Immature natural killer cell (primary cell): ENCODE measurements around the gene PCLO. TPM values are rescaled to one million over a fixed set of nuclear protein-coding genes. Genes with fewer than 3 reads are reported as not detected.
"Not testable (repeated sequence)": the region's sequence is repeated elsewhere in the genome, so short reads cannot be mapped to it uniquely, and the experiment has no call there.

ENCODE experiments used
- DNase-seq, 3 donors: peaks; one replicate each; pipeline ENCODE4 v3.0.0; 2022; ENCODE audit warnings: mixed read lengths in 1 of 3
- H3K27ac Mint-ChIP-seq, 6 donors: one replicate each; pipeline ENCODE4 v1.8.0; 2020; ENCODE audit warnings: mixed read lengths in 6 of 6, mild to moderate bottlenecking in 5 of 6, inconsistent platforms in 4 of 6, moderate library complexity in 3 of 6
- H3K27me3 Mint-ChIP-seq, 3 donors: one replicate each; pipeline ENCODE4 v1.8.0; 2020 to 2021; ENCODE audit warnings: low read depth in 3 of 3, mild to moderate bottlenecking in 3 of 3, mixed read lengths in 3 of 3, moderate library complexity in 3 of 3, inconsistent platforms in 1 of 3
- H3K36me3 Mint-ChIP-seq, 3 donors: one replicate each; pipeline ENCODE4 v1.8.0; 2020; ENCODE audit warnings: mixed read lengths in 3 of 3, inconsistent platforms in 2 of 3, mild to moderate bottlenecking in 2 of 3
- H3K4me1 Mint-ChIP-seq, 2 donors: one replicate each; pipeline ENCODE4 v1.8.0; 2020; ENCODE audit warnings: inconsistent platforms in 2 of 2, mild to moderate bottlenecking in 2 of 2, mixed read lengths in 2 of 2, moderate library complexity in 1 of 2
- H3K4me3 Mint-ChIP-seq, 5 donors: one replicate each; pipeline ENCODE4 v1.8.0; 2020; ENCODE audit warnings: mild to moderate bottlenecking in 5 of 5, mixed read lengths in 5 of 5, inconsistent platforms in 3 of 5, moderate library complexity in 3 of 5
- H3K9me3 Mint-ChIP-seq, 6 donors: one replicate each; pipeline ENCODE4 v1.8.0; 2020; ENCODE audit warnings: mild to moderate bottlenecking in 6 of 6, mixed read lengths in 6 of 6, inconsistent platforms in 4 of 6, moderate library complexity in 3 of 6
- polyA plus RNA-seq, 3 donors: library from polyadenylated mRNA; unstranded; fragments of 300-500 nt; fragmentation: Illumina TruSeq; gene quantifications; one replicate each; pipeline ENCODE4 v1.2.3, GENCODE V29; 2021

PCLO gene
- polyA plus RNA-seq, 3 donors from 2014 or later = not detected

DNA sequence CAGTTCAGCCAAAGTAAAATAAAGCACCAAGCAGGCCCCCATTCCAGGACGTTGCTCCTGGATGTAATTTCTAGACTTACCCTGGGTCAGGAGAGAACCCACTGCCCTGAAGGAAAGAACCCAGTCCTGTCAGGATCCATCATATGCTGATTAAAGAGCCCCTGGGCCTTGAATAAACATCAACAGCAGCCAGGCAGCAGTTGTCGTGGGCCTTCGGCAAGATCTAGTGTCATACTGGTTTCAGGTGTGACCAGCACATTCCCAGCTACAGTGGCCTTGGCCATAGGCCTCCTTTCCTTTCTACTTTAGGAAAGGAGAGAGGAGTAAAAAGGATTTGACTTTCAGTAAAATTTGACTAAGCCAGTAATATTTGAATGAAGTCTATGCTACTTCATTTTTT is 430.0 kb downstream of the PCLO start:
- peaks cover 0 to 13% (median under 1%) of the 10 kb centered on the region in 6 donors for H3K9me3 Mint-ChIP-seq
- H3K36me3 Mint-ChIP-seq = no peaks in the 10 kb centered on the region
- no peaks in the 10 kb centered on the region for H3K4me1 Mint-ChIP-seq
- DNase-seq = no peak
- H3K4me3 Mint-ChIP-seq = no peak overlapping the region
- no peak overlapping the region for H3K27ac Mint-ChIP-seq
- no peaks in the 10 kb centered on the region for H3K27me3 Mint-ChIP-seq

DNA sequence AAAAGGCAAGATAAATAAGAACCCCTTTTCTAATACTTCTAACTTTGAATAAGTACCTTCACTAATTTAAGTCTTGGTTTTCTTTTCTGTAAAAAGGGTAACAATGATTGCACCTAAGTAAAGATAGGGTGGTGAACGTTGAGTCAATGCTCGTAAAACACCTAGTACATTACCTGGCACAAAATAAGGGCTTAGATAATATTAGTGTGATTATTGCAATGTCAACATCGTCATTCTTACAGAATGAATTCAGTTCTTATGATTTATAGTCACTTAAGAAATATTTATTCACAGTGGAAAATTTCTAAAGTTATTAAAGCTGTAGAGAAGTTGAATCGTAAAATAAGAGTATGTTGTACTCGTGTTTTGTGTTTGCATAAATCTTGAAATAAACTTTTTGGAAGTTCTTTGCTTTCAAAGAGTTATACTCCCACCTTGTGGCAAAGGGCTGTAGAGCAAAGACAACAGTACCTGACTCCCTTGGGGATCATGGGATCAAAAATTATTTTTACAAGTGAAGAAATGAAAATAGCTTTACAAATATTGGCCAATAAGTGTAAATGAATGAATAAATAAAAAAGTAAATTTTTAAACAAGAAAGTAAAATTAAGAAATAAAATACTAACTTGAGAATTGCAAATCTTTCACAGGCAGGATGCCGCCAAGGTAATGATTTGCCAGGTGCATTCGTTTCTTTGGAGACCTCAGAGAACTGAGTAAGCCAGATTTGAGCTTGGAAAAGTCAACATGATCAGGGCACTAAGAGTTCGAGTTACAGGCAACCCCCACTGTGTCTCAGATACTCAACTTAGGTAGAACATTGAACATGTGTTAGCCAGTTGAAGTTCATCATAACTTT is 433.3 kb downstream of the PCLO start:
- H3K27me3 Mint-ChIP-seq = peaks cover 0 to 1% (median 0%) of the 10 kb centered on the region in 3 donors
- H3K4me1 Mint-ChIP-seq = no peaks in the 10 kb centered on the region
- no peak for DNase-seq
- H3K36me3 Mint-ChIP-seq = no peaks in the 10 kb centered on the region
- H3K9me3 Mint-ChIP-seq = peaks cover 0 to 15% (median under 1%) of the 10 kb centered on the region in 6 donors
- no peak overlapping the region for H3K27ac Mint-ChIP-seq
- H3K4me3 Mint-ChIP-seq = no peak overlapping the region

DNA sequence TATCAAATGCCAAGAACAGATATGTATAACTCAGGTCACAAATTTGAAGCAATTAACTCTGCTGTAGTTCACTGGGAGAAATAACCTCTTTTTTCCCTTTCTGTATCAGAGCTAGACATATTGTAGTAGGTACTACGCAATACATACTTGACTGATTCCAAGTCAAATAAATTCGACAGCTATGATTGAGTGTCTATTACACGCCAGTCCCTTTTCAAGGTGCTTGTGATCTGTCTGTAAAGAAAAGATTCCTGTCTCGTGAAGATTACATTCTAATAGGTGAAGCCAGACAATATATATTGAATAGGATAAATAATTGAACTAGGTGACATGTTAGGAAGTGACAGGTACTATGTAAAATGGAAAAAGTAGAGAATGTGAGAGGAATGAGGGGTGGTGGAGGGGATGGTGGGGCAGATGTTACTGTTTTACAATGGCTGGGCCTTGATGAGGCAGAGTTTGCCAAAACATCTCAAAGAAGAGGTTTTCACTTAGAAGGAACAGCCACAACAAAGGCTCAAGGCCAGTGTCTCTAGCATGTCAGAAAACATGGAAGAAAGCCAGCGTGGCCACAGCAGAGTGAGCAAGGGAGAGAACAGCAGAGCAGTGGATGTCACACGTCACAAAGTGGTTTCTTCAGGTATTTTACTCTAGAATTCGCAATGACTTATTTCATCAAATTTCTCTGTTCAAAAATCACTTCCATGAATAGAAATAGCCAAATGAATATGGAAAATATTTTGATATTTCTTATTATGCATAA is 436.5 kb downstream of the PCLO start:
- peaks cover 0 to 16% (median 0%) of the 10 kb centered on the region in 6 donors for H3K9me3 Mint-ChIP-seq
- H3K4me3 Mint-ChIP-seq = no peak overlapping the region
- peaks cover 0 to 1% (median 0%) of the 10 kb centered on the region in 3 donors for H3K27me3 Mint-ChIP-seq
- H3K36me3 Mint-ChIP-seq = no peaks in the 10 kb centered on the region
- no peak overlapping the region for H3K27ac Mint-ChIP-seq
- H3K4me1 Mint-ChIP-seq = peaks cover 2 to 11% of the 10 kb centered on the region in 2 donors
- no peak for DNase-seq

DNA sequence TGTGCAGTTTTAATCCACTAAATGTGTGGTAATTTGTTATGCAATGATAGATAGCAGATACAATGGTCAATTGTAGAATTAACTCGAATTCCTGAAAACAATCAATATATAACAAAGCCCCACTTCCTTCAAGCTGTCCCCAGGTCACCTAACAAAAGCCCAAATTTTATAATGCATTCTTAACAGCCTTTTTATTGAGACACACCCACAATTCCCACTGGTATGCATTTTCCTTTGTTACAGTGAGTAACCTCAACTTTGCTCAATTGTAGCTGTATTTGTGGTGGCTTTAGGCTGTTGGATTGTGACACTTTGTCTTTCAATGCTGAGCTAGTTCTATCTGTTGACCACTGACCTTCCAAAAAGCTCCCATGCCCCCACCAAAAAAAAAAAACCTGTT is 439.3 kb downstream of the PCLO start:
- Mint-ChIP-seq H3K36me3 (no peaks in the 10 kb centered on the region), H3K27me3 (peaks cover 0 to 1% (median 0%) of the 10 kb centered on the region in 3 donors), H3K4me3 (no peak overlapping the region), H3K9me3 (peaks cover 0 to 24% (median 0%) of the 10 kb centered on the region in 6 donors), H3K27ac (peak overlapping the region in 1 of 6 donors; percentile 25), H3K4me1 (peaks cover 2 to 11% of the 10 kb centered on the region in 2 donors)
- DNase-seq = no peak

DNA sequence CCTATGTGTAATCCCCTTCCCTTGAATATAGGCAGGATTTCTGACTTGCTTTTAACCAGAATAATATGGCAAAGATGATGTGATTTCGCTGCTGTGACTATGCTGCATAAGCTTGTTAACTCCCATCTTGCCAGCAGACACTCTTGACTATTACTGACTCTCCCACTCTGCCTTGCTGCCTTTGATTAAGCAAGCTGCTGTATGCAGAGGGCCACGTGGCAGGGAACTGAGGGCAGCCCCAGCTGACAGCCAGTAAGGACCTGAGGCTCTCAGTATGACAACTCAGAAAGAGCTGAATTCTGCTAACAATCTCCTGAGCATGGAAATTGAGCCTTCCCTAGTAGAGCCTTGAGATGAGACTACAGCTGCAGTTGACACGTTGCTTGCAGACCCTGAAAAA is 439.7 kb downstream of the PCLO start:
- H3K27me3 Mint-ChIP-seq = peaks cover 0 to 1% (median 0%) of the 10 kb centered on the region in 3 donors
- no peak for DNase-seq
- H3K4me1 Mint-ChIP-seq = peaks cover 2 to 11% of the 10 kb centered on the region in 2 donors
- no peak overlapping the region for H3K4me3 Mint-ChIP-seq
- H3K9me3 Mint-ChIP-seq = peaks cover 0 to 28% (median 0%) of the 10 kb centered on the region in 6 donors
- no peaks in the 10 kb centered on the region for H3K36me3 Mint-ChIP-seq
- no peak overlapping the region for H3K27ac Mint-ChIP-seq

DNA sequence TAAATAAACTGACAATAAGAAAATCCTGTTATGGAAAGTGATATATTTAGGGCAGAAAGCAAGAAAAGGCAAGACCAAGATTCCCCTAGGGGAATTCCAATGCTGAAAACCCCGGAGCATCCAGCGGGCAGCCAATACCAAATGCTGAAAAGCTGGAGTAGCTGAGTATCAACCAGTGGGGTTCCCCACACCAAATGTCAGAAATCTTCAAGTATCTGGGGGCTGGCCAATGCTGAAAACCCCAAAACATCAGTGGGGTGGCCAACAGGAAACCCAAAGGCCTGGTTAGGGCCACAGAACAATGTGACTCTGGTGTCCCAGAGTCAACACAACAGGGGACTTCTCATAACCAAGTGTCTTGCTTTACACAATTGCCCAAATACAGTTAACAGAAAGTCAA is 447.3 kb downstream of the PCLO start:
- Mint-ChIP-seq H3K27ac (peak overlapping the region in 2 of 6 donors; percentile 17 to 63), H3K4me3 (peak overlapping the region in 3 of 5 donors; percentile 10 to 40 (median 25)), H3K27me3 (peaks cover 0 to 3% (median 0%) of the 10 kb centered on the region in 3 donors), H3K4me1 (peaks cover 6 to 24% of the 10 kb centered on the region in 2 donors), H3K9me3 (peaks cover 0 to 19% (median 1%) of the 10 kb centered on the region in 6 donors), H3K36me3 (no peaks in the 10 kb centered on the region)
- DNase-seq = no peak

DNA sequence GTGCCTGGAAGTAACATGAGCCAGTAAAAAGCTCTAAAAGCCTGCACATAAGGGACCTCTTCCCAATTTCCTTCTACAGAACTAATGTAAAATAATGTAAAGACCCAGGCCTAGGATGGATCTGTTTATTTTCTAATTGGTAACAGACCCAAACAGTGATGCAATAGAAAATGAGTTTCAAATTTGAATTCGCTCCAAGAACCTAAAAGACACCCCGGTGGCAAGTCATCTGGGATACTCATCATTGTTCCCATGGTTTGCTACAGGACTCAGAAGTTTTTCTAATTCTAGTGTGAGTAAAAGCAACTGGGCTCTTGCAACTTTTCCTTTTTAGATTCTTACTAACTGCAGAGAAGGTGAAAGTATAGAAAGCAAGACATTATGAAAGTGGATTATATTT is 447.8 kb downstream of the PCLO start:
- no peaks in the 10 kb centered on the region for H3K36me3 Mint-ChIP-seq
- DNase-seq = no peak
- no peak overlapping the region for H3K4me3 Mint-ChIP-seq
- H3K27me3 Mint-ChIP-seq = peaks cover 0 to 3% (median 0%) of the 10 kb centered on the region in 3 donors
- peaks cover 0 to 19% (median 1%) of the 10 kb centered on the region in 6 donors for H3K9me3 Mint-ChIP-seq
- peaks cover 6 to 24% of the 10 kb centered on the region in 2 donors for H3K4me1 Mint-ChIP-seq
- H3K27ac Mint-ChIP-seq = peak overlapping the region in 1 of 6 donors; percentile 63

DNA sequence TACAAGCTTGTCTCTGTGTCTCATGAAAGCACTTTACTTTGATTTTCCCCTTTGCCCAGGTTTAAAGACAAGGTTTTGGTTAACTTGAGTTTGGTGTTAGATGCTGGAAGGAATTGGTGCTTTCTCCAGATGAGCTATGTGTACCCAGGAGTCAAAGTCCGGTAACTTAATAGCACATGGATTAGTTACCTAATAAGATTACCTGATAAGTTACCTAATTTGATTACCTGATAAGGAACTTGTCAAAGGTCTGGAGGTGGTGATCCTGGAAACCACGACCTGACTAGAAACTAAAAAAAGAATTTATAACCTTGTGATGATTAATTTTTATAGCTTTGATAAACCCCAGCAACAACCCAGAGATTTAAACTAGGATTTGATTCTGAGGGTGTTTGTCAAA is 449.2 kb downstream of the PCLO start:
- Mint-ChIP-seq H3K27ac (no peak overlapping the region), H3K4me3 (no peak overlapping the region), H3K27me3 (peaks cover 0 to 3% (median 0%) of the 10 kb centered on the region in 3 donors), H3K36me3 (peaks cover 0 to 3% (median 0%) of the 10 kb centered on the region in 3 donors), H3K9me3 (peaks cover 0 to 12% (median 2%) of the 10 kb centered on the region in 6 donors), H3K4me1 (peaks cover 6 to 24% of the 10 kb centered on the region in 2 donors)
- DNase-seq = no peak

DNA sequence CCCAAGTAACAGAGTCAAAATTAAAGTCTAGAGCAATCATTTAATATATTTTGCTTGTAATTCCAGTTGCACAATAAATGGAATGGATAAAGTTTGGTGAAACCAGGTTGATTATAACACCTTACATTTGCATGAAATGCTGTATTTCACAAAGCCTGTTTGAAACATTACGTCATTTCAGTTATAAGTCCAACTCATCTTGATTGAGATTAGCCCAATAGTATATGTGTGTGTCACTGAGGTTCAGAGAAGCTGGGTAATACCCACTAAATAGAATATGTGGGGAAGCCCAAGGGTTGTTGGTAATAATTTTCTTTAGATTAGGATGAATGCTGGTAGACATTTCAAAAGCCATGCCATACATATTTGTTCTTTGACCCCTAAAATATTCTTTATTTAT is 456.3 kb downstream of the PCLO start:
- H3K4me1 Mint-ChIP-seq, H3K4me3 Mint-ChIP-seq, DNase-seq, H3K9me3 Mint-ChIP-seq, H3K27me3 Mint-ChIP-seq, H3K36me3 Mint-ChIP-seq, H3K27ac Mint-ChIP-seq: not testable (repeated sequence)

DNA sequence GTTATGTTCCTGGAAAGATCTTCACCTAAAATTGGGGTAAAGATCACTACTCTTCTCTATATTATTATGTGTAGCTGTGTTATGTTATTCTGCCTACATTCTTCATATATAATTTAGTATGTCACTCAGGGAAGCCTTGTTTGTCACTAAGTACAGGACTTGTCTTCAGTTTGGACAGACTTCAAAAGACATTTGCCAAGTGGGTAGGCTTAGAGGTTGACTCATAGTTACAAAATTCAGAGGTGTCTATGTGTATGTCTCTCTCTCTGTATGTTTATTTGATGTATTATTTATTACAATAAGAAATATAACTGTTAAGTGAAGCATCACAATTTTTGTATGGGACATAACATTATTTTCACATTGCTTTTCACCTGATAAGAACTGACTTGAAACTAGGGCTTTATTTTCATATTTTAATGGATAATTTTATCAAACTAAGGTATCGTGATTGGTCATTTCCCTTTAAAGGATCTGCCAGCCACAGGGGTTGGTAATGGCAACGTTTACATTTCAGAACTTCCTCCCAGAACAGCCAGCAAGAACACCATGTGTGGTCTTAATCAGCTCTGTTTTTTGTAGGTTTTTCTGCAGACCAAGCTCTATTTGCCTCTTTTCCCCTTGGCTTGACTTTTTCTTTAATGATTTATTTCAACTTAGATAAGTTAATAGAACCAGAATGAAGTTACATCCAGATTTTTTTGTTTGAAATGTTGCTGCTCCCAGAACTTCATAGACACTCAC is 457.0 kb downstream of the PCLO start:
- Mint-ChIP-seq H3K4me1 (no peaks in the 10 kb centered on the region), H3K4me3 (no peak overlapping the region), H3K36me3 (peaks cover 0 to 3% (median 0%) of the 10 kb centered on the region in 3 donors), H3K9me3 (peaks cover 0 to 3% (median 0%) of the 10 kb centered on the region in 6 donors), H3K27ac (no peak overlapping the region), H3K27me3 (peaks cover 0 to 3% (median 2%) of the 10 kb centered on the region in 3 donors)
- DNase-seq = no peak

DNA sequence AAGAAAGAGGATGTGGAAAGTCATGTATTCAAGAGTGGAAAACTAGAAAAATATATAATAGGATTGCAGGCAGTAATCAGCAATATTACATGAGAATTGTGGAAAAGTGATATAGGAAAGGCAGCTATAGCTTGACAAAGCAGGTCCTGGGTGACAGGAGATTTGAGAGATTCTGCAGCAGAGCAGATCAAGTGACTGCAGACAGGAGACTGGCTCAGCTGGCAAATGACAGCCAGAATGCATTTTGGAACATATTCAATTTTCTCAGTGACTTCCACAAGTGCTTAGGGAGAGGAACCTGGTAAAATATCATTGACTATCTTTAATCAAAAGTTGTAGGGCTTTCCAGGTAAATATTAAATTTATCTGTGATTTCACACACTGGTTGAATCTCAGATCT is 458.6 kb downstream of the PCLO start:
- Mint-ChIP-seq H3K27ac (no peak overlapping the region), H3K4me3 (no peak overlapping the region), H3K27me3 (peaks cover 0 to 3% (median 2%) of the 10 kb centered on the region in 3 donors), H3K4me1 (no peaks in the 10 kb centered on the region), H3K9me3 (peaks cover 0 to 4% (median under 1%) of the 10 kb centered on the region in 6 donors), H3K36me3 (peaks cover 0 to under 1% (median 0%) of the 10 kb centered on the region in 3 donors)
- no peak for DNase-seq
